Thyroid gland (tissue), 4 donors: ENCODE data around the gene RABGAP1.

Experiments
- POLR2A ChIP-seq, 2 donors: fragments of 450-650 bp; IDR thresholded peaks; one replicate each; pipeline ENCODE4 v1.6.1; 2017; ENCODE audit warnings: antibody characterized with exemption in 2 of 2, mild to moderate bottlenecking in 2 of 2, moderate library complexity in 1 of 2
- TF ChIP-seq, protein P1 (sequence below), 6 experiments: fragments of 200-600 bp in 3 of 6; fragments of 450-650 bp in 3 of 6; sonication (generic) in 3 of 6; IDR thresholded peaks; one replicate each; pipeline ENCODE4 v1.5.1; 2016 to 2019; ENCODE audit warnings: antibody characterized with exemption in 6 of 6, mild to moderate bottlenecking in 2 of 6, inconsistent platforms in 1 of 6, moderate library complexity in 1 of 6

DNA sequence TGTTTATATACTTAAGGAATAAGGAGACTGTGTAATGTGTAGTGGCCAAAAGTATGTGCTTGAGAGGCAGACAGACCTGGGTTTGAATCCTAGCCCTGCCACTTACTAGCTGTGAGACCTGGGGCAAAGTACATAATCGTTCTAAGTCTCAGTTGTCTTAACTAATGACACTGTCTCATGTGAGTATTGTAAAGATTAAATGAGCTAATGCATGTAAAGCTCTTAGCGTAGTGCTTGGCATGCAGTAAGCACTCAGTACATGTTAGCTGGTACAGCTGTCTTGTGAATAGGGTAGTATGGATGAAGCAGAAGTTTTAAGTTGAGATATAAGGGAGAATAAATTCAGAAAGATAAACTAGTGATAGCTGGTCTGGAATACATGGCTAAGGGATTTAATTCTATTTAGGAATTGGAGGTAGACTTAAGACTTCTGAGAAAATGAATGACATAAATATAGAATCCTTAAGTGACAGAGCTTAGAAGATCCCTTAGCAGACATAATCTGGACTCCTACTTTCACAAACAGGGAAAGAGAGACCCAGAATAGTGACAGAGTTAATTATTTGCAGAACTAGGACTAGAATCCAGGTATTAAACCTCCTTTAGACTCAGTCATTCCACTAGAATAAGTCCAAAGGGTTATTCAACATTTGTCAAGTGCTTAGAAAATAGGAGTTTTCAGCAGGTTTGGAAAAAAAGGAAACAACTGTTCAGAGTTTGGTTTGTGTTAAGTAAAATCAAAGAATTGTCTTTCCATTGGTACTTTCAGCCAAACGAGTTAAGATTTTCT, 105.8 kb downstream of the RABGAP1 start:
- no peak for TF ChIP-seq POLR2A (IDR thresholded peaks at IDR 0.05)
- TF ChIP-seq, protein P1, sequence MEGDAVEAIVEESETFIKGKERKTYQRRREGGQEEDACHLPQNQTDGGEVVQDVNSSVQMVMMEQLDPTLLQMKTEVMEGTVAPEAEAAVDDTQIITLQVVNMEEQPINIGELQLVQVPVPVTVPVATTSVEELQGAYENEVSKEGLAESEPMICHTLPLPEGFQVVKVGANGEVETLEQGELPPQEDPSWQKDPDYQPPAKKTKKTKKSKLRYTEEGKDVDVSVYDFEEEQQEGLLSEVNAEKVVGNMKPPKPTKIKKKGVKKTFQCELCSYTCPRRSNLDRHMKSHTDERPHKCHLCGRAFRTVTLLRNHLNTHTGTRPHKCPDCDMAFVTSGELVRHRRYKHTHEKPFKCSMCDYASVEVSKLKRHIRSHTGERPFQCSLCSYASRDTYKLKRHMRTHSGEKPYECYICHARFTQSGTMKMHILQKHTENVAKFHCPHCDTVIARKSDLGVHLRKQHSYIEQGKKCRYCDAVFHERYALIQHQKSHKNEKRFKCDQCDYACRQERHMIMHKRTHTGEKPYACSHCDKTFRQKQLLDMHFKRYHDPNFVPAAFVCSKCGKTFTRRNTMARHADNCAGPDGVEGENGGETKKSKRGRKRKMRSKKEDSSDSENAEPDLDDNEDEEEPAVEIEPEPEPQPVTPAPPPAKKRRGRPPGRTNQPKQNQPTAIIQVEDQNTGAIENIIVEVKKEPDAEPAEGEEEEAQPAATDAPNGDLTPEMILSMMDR (IDR thresholded peaks at IDR 0.05): no peak
